Measurements from ENCODE around the gene EIF5B.

The EIF5B gene

DNA sequence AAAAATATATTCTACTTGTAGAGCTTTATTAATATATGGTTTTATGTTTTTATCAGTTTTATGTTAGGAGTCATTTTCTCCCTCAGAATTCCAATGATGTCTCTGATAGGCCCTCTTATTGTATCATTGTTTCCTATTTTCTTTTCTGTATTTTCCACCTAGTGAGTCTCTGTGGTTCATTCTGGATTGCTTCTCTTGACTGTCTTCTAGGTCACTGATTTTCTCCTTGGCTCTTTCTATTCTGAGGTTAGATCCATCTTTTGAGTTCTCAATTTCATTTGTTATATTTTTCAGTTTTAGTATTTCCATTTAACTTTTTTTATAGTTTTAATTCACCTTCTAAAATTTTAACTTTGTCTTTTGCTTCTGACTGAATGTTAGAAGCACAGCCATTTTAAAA is 37.6 kb downstream of the EIF5B start:
- no peak for DNase-seq (ENCODE audit: low read depth in 1 of 2, low spot score in 1 of 2)
- Histone ChIP-seq H3K27ac (replicated peaks) (no peak overlapping the region), H3K27me3 (ENCODE audit: insufficient read depth, poor library complexity, severe bottlenecking) (no peaks in the 10 kb centered on the region), H3K4me3 (replicated peaks; ENCODE audit: insufficient read depth, low read length) (no peak overlapping the region)
- TF ChIP-seq GABPA (IDR thresholded peaks at IDR 0.05; ENCODE audit: low read depth) (no peak), SPI1 (IDR thresholded peaks at IDR 0.05; ENCODE audit: borderline replicate concordance, low read depth) (no peak), POLR2AphosphoS5 (IDR thresholded peaks at IDR 0.05; ENCODE audit: low read depth) (no peak)
- TF ChIP-seq, protein P1, sequence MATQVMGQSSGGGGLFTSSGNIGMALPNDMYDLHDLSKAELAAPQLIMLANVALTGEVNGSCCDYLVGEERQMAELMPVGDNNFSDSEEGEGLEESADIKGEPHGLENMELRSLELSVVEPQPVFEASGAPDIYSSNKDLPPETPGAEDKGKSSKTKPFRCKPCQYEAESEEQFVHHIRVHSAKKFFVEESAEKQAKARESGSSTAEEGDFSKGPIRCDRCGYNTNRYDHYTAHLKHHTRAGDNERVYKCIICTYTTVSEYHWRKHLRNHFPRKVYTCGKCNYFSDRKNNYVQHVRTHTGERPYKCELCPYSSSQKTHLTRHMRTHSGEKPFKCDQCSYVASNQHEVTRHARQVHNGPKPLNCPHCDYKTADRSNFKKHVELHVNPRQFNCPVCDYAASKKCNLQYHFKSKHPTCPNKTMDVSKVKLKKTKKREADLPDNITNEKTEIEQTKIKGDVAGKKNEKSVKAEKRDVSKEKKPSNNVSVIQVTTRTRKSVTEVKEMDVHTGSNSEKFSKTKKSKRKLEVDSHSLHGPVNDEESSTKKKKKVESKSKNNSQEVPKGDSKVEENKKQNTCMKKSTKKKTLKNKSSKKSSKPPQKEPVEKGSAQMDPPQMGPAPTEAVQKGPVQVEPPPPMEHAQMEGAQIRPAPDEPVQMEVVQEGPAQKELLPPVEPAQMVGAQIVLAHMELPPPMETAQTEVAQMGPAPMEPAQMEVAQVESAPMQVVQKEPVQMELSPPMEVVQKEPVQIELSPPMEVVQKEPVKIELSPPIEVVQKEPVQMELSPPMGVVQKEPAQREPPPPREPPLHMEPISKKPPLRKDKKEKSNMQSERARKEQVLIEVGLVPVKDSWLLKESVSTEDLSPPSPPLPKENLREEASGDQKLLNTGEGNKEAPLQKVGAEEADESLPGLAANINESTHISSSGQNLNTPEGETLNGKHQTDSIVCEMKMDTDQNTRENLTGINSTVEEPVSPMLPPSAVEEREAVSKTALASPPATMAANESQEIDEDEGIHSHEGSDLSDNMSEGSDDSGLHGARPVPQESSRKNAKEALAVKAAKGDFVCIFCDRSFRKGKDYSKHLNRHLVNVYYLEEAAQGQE (IDR thresholded peaks at IDR 0.05; ENCODE audit: insufficient replicate concordance, low read depth): no peak
- TF ChIP-seq, protein P2, sequence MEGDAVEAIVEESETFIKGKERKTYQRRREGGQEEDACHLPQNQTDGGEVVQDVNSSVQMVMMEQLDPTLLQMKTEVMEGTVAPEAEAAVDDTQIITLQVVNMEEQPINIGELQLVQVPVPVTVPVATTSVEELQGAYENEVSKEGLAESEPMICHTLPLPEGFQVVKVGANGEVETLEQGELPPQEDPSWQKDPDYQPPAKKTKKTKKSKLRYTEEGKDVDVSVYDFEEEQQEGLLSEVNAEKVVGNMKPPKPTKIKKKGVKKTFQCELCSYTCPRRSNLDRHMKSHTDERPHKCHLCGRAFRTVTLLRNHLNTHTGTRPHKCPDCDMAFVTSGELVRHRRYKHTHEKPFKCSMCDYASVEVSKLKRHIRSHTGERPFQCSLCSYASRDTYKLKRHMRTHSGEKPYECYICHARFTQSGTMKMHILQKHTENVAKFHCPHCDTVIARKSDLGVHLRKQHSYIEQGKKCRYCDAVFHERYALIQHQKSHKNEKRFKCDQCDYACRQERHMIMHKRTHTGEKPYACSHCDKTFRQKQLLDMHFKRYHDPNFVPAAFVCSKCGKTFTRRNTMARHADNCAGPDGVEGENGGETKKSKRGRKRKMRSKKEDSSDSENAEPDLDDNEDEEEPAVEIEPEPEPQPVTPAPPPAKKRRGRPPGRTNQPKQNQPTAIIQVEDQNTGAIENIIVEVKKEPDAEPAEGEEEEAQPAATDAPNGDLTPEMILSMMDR (IDR thresholded peaks at IDR 0.05; ENCODE audit: insufficient read depth, low read length): no peak

DNA sequence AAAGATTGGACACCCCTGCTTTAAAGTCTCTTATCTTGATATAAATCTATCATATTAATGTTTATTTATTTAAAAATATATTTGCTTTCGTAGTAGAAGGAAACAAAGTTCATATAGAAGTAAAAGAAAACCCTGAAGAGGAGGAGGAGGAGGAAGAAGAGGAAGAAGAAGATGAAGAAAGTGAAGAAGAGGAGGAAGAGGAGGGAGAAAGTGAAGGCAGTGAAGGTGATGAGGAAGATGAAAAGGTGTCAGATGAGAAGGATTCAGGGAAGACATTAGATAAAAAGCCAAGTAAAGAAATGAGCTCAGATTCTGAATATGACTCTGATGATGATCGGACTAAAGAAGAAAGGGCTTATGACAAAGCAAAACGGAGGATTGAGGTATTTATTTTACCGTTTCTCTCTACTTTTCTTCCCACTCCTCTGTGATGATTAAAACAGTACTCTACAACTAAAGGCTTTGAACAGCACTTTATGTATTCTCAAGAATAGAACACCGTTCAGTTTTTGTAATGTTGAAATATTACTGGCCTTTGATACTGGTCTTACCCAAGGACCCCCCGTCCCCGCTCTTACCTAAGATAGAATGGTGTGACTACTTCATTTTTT is 39.2 kb downstream of the EIF5B start:
- H3K27ac ChIP-seq (replicated peaks): no peak overlapping the region
- TF ChIP-seq, protein P1 (IDR thresholded peaks at IDR 0.05; ENCODE audit: insufficient replicate concordance, low read depth): no peak
- TF ChIP-seq GABPA (IDR thresholded peaks at IDR 0.05; ENCODE audit: low read depth) (no peak), POLR2AphosphoS5 (IDR thresholded peaks at IDR 0.05; ENCODE audit: low read depth) (no peak), SPI1 (IDR thresholded peaks at IDR 0.05; ENCODE audit: borderline replicate concordance, low read depth) (no peak)
- TF ChIP-seq, protein P2 (IDR thresholded peaks at IDR 0.05; ENCODE audit: insufficient read depth, low read length): no peak

DNA sequence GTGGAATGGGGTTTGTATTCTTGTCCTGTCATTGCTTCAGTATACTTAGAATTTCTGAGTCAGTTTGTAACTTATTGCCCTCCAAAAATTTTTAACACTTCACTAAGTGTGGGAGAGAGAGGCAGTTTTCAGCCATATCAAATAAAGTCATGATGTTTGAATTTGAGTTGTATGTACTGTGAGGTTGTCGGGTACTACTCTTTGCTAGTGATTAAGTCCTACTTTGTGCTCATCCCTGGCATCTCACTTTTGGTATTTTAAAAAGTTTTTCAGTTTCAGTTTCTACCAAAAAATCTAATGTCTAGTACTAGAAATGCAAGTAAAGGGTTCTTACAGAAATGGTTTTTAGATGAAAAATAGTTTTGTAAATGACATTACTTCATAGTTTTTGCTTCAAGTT is 40.7 kb downstream of the EIF5B start:
- no peak for TF ChIP-seq SPI1 (IDR thresholded peaks at IDR 0.05; ENCODE audit: borderline replicate concordance, low read depth)
- TF ChIP-seq, protein P2 (IDR thresholded peaks at IDR 0.05; ENCODE audit: insufficient read depth, low read length): no peak
- TF ChIP-seq, protein P1 (IDR thresholded peaks at IDR 0.05; ENCODE audit: insufficient replicate concordance, low read depth): no peak
- no peak for TF ChIP-seq GABPA (IDR thresholded peaks at IDR 0.05; ENCODE audit: low read depth)
- TF ChIP-seq POLR2AphosphoS5 (IDR thresholded peaks at IDR 0.05; ENCODE audit: low read depth): no peak
- Histone ChIP-seq H3K27me3 (ENCODE audit: insufficient read depth, poor library complexity, severe bottlenecking) (no peaks in the 10 kb centered on the region), H3K27ac (replicated peaks) (no peak overlapping the region), H3K4me3 (replicated peaks; ENCODE audit: insufficient read depth, low read length) (no peak overlapping the region)
- DNase-seq (ENCODE audit: low read depth in 1 of 2, low spot score in 1 of 2): no peak

More for the DNA sequence above, 39.2 kb downstream of the EIF5B start:
- no peak for DNase-seq (ENCODE audit: low read depth in 1 of 2, low spot score in 1 of 2)
- H3K27me3 ChIP-seq (ENCODE audit: insufficient read depth, poor library complexity, severe bottlenecking): no peaks in the 10 kb centered on the region
- H3K4me3 ChIP-seq (replicated peaks; ENCODE audit: insufficient read depth, low read length): no peak overlapping the region
